ENCODE data around the gene PAX2. TPM values are rescaled to one million over a fixed set of nuclear protein-coding genes. Genes with fewer than 3 reads are reported as not detected.

The PAX2 gene
- total RNA-seq, 4 donors from 2014 or later, result not detected

- no peak for DNase-seq
- no peak overlapping the region for H3K27ac ChIP-seq
- intact Hi-C loops (cut with DNase I), result no loop called here
- no peaks in the 10 kb centered on the region for H3K4me1 ChIP-seq
- no peak overlapping the region for H3K4me3 ChIP-seq (replicated peaks in 1 of 3)
- TF ChIP-seq POLR2A (IDR thresholded peaks at IDR 0.05) (no peak), CTCF (IDR thresholded peaks at IDR 0.05) (no peak)
- H3K36me3 ChIP-seq, result no peaks in the 10 kb centered on the region
- H3K27me3 ChIP-seq, result no peaks in the 10 kb centered on the region
- 86 to 92% methylated on average over 10 to 11 of the region's 14 CpGs for WGBS, 2 donors
- no peaks in the 10 kb centered on the region for H3K9me3 ChIP-seq
These were observed 64.9 kb downstream of the PAX2 start for GRCh38 chr10:100810091-100810834.

DNA sequence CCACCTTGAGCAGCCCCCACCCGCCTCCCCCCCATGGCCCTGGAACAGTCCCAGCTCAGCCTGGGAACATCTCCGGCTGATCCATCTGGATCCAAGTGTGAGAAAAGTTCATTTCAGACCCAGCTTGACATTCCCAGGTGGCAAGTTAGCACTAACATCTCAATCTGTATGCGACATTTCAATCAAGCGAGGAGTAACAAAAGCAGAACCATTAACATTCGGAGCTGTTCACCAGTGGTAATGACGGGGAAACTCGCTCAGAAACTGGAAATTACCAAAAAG lies 65.4 kb downstream of the PAX2 start:
- intact Hi-C loops (cut with DNase I), result no loop called here
- no peaks in the 10 kb centered on the region for H3K27me3 ChIP-seq
- no peaks in the 10 kb centered on the region for H3K9me3 ChIP-seq
- 94 to 97% methylated on average over 5 to 7 of the region's 7 CpGs for WGBS, 2 donors
- TF ChIP-seq POLR2A (IDR thresholded peaks at IDR 0.05) (no peak), CTCF (IDR thresholded peaks at IDR 0.05) (no peak)
- no peak for DNase-seq
- H3K36me3 ChIP-seq, result no peaks in the 10 kb centered on the region
- no peak overlapping the region for H3K4me3 ChIP-seq (replicated peaks in 1 of 3)
- H3K27ac ChIP-seq, result no peak overlapping the region
- no peaks in the 10 kb centered on the region for H3K4me1 ChIP-seq

GRCh38 chr10:100811261-100811660 lies 65.9 kb downstream of the PAX2 start:
- Histone ChIP-seq H3K27me3 (no peaks in the 10 kb centered on the region), H3K27ac (no peak overlapping the region), H3K36me3 (no peaks in the 10 kb centered on the region), H3K9me3 (no peaks in the 10 kb centered on the region), H3K4me1 (no peaks in the 10 kb centered on the region), H3K4me3 (replicated peaks in 1 of 3) (no peak overlapping the region)
- no peak for DNase-seq
- 97 to 100% methylated on average over 1 of the region's 1 CpG for WGBS, 2 donors
- intact Hi-C loops (cut with DNase I), result no loop called here
- TF ChIP-seq CTCF (IDR thresholded peaks at IDR 0.05), result no peak
- no peak for TF ChIP-seq POLR2A (IDR thresholded peaks at IDR 0.05)

DNA sequence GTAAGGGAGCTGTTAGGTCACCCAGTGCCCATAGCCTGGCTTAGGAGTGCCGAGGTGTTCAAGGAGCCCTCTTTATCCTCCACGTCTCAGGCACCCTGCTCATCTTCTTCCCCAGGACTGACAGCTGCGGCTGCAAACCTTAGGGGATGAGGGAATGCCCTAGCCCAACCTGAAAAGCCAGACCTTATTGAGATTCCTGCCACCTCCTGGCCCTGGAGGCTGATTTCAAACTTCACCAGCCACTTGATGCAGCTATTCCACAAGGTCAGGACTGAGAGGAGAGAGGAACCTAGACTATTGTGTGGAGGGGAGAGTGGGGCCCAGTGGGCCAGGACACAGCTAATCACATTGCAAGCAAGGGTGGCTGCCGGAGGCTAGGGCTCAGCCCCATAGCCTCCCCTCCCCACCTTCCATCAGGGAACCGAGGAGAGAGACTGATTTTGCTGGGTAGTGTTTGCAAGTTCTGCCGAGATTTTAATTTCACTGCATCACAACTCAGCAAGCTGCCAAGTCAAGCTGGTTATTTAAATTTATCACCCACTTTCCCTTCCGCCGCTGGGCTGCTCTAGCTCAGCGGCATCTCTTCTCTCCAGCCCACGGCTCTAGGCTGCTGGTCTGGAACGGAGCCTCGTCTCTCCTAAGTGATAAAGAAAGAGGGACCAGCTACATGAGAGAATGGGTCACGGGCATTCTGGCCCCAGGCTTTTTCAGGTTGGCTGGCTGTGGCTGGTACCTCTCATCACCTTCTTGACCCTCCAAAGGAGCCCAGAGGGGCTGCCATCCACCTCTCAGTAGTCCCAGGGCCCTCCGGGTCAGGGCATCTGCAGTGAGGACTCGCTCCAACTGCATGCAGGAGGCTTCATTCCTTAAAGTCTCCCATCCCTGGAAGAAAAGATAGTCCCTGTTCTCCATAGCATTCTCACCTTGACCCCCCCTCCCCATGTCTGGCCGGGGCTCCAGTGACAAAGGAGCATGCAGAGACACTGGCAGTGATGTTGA lies 66.7 kb downstream of the PAX2 start:
- Histone ChIP-seq H3K36me3 (no peaks in the 10 kb centered on the region), H3K27ac (no peak overlapping the region), H3K27me3 (no peaks in the 10 kb centered on the region), H3K4me3 (replicated peaks in 1 of 3) (no peak overlapping the region), H3K4me1 (no peaks in the 10 kb centered on the region), H3K9me3 (no peaks in the 10 kb centered on the region)
- intact Hi-C loops (cut with DNase I), result no loop called here
- no peak for TF ChIP-seq CTCF (IDR thresholded peaks at IDR 0.05)
- no peak for TF ChIP-seq POLR2A (IDR thresholded peaks at IDR 0.05)
- DNase-seq, result no peak
- 62 to 71% methylated on average over 15 to 16 of the region's 16 CpGs for WGBS, 2 donors

DNA sequence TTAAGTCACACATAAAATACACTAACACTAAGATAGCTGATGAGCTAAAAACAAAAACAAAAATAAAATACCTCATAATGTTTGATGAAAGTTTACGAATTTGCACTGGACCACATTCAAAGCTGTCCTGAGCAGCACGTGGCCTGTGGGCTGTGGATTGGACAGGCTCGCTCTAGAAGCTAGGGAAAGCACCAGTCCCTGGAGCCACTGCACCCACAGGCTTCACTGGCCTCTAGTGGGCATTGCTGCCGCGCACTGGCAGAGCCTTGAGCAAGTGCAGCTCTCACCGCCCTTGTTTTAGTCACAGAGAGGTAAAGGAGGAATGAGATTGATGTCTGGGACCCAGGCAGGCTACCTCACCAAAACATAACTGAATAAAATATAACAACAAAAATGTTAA lies 67.6 kb downstream of the PAX2 start:
- intact Hi-C loops (cut with DNase I), result no loop called here
- no peaks in the 10 kb centered on the region for H3K36me3 ChIP-seq
- no peaks in the 10 kb centered on the region for H3K4me1 ChIP-seq
- no peaks in the 10 kb centered on the region for H3K9me3 ChIP-seq
- WGBS, 2 donors, result 67 to 75% methylated on average over 6 of the region's 6 CpGs
- H3K27me3 ChIP-seq, result peaks cover 4% of the 10 kb centered on the region
- DNase-seq, result no peak
- H3K4me3 ChIP-seq (replicated peaks in 1 of 3), result no peak overlapping the region
- no peak overlapping the region for H3K27ac ChIP-seq
- TF ChIP-seq POLR2A (IDR thresholded peaks at IDR 0.05) (no peak), CTCF (IDR thresholded peaks at IDR 0.05) (no peak)
